CD4-positive, alpha-beta T cell treated with Interleukin-2 at 100 ng/mL for 4 hours (primary cell): ENCODE results near the gene GLIPR1L1.
A peak's percentile ranks its signal among the peaks of the same experiment; 100 is the strongest.

Experiments
- DNase-seq: peaks from one replicate; pipeline ENCODE4 v3.0.0-alpha.2; 2020; ENCODE audit warnings: low spot score

Gene GLIPR1L1

GRCh38 chr12:75350413-75350812, 15.9 kb downstream of the GLIPR1L1 start:
- no peak for DNase-seq

- no peak for DNase-seq
Measured at GRCh38 chr12:75354011-75354410, 19.5 kb downstream of the GLIPR1L1 start.

GRCh38 chr12:75360920-75361319, 26.4 kb downstream of the GLIPR1L1 start:
- no peak for DNase-seq

- no peak for DNase-seq
Measured at GRCh38 chr12:75361408-75361807, 26.9 kb downstream of the GLIPR1L1 start.

- DNase-seq = no peak
Measured at GRCh38 chr12:75364919-75365318, 30.4 kb downstream of the GLIPR1L1 start.

- DNase-seq = no peak
Measured at GRCh38 chr12:75366629-75367028, 32.2 kb downstream of the GLIPR1L1 start.

- no peak for DNase-seq
Measured at GRCh38 chr12:75374971-75375370, 40.5 kb downstream of the GLIPR1L1 start.

- no peak for DNase-seq
Measured at GRCh38 chr12:75378354-75378753, 43.9 kb downstream of the GLIPR1L1 start.

GRCh38 chr12:75389061-75389460, 54.6 kb downstream of the GLIPR1L1 start:
- peak; percentile 7 for DNase-seq

GRCh38 chr12:75389706-75390105, 55.2 kb downstream of the GLIPR1L1 start:
- DNase-seq = no peak

- no peak for DNase-seq
Measured at GRCh38 chr12:75390156-75390898, 55.9 kb downstream of the GLIPR1L1 start.

- DNase-seq = peak; percentile 94
Measured at GRCh38 chr12:75390899-75391538, 56.5 kb downstream of the GLIPR1L1 start, which contains the start of gene GLIPR1L2. Gene GLIPR1L2 (plus strand): TSS chr12:75391089. CDS start chr12:75391117, 28 bp downstream.

- no peak for DNase-seq
Measured at GRCh38 chr12:75404231-75404630, 69.8 kb downstream of the GLIPR1L1 start.

GRCh38 chr12:75407683-75408082, 73.2 kb downstream of the GLIPR1L1 start:
- DNase-seq = no peak

- DNase-seq = no peak
Measured at GRCh38 chr12:75409830-75410229, 75.4 kb downstream of the GLIPR1L1 start.

- DNase-seq = no peak
Measured at GRCh38 chr12:75414671-75415070, 80.2 kb downstream of the GLIPR1L1 start.

- DNase-seq = no peak
Measured at GRCh38 chr12:75419841-75420240, 85.4 kb downstream of the GLIPR1L1 start.
